GM12878 (cell line): ENCODE data around the gene ANKRD13B. TPM values are rescaled to one million over a fixed set of nuclear protein-coding genes. Genes with fewer than 3 reads are reported as not detected.

Source experiments
- IKZF1 ChIP-seq: fragments of 450-650 bp; conservative IDR thresholded peaks from 2 replicates; pipeline ENCODE4 v1.6.1; 2017; ENCODE audit warnings: antibody characterized with exemption, mild to moderate bottlenecking
- JUNB ChIP-seq: IDR thresholded peaks from 2 replicates; pipeline ENCODE4 v1.6.1; 2016; ENCODE audit warnings: antibody characterized with exemption, mild to moderate bottlenecking
- LARP7 ChIP-seq: fragments of 450-650 bp; IDR thresholded peaks from 2 replicates; pipeline ENCODE4 v1.6.1; 2017; ENCODE audit warnings: mild to moderate bottlenecking
- MTA2 ChIP-seq: fragments of 450-650 bp; IDR thresholded peaks from 2 replicates; pipeline ENCODE4 v1.6.1; 2016; ENCODE audit warnings: low read depth, mild to moderate bottlenecking, moderate library complexity
- RAD21 ChIP-seq: IDR thresholded peaks from 2 replicates; pipeline ENCODE4 v1.6.1; 2011; ENCODE audit warnings: mild to moderate bottlenecking, low read depth, low read length, moderate library complexity; ENCODE audit not compliant: insufficient read depth
- SIN3A ChIP-seq: IDR thresholded peaks from 2 replicates; pipeline ENCODE4 v1.6.1; 2012; ENCODE audit warnings: low read depth, low read length, improper control_type of control experiment
- SIX5 ChIP-seq: IDR thresholded peaks from 2 replicates; pipeline ENCODE4 v1.6.1; 2011; ENCODE audit warnings: mild to moderate bottlenecking, low read depth, low read length, moderate library complexity; ENCODE audit not compliant: severe bottlenecking
- SMARCA5 ChIP-seq: fragments of 450-650 bp; IDR thresholded peaks from 2 replicates; pipeline ENCODE4 v1.6.1; 2017; ENCODE audit warnings: mild to moderate bottlenecking
- SUPT20H ChIP-seq: IDR thresholded peaks from 2 replicates; pipeline ENCODE4 v1.6.1; 2011; ENCODE audit warnings: low read depth, mild to moderate bottlenecking, low read length, moderate library complexity, borderline replicate concordance; ENCODE audit not compliant: control insufficient read depth
- TARDBP ChIP-seq: IDR thresholded peaks from 2 replicates; pipeline ENCODE4 v1.6.1; 2016; ENCODE audit warnings: borderline replicate concordance
- ZNF384 ChIP-seq: IDR thresholded peaks from 2 replicates; pipeline ENCODE4 v1.6.1; 2012; ENCODE audit warnings: low read depth, mild to moderate bottlenecking, low read length, improper control_type of control experiment, borderline replicate concordance
- polyA plus RNA-seq, 11 experiments: library from polyadenylated mRNA; depleted of rRNA in 4 of 11; unstranded in 6 of 11; stranded (reverse) in 5 of 11; fragments of >200 nt; fragmentation: Nextera tagmentation in 4 of 11; fragmentation: Illumina TruSeq in 1 of 11; extraction: Ambion mirVana in 4 of 11; extraction: Trizol in 1 of 11; gene quantifications; 1 replicate in 1 of 11; 2 replicates in 10 of 11; pipeline versions ENCODE4 v1.2.1 to v1.2.3, GENCODE V29; 2011 to 2016; ENCODE audit warnings: inconsistent platforms in 2 of 11, missing spikeins in 2 of 11, low read depth in 1 of 11
- total RNA-seq, 4 experiments: library from RNA; depleted of rRNA in 3 of 4; stranded (reverse); fragments of >200 nt in 3 of 4; fragmentation: Illumina TruSeq in 1 of 4; extraction: Trizol in 1 of 4; gene quantifications; 2 replicates each; pipeline versions ENCODE4 v1.2.1 to v1.2.3, GENCODE V29; 2013 to 2021
- TF ChIP-seq, protein P1 (sequence below): fragments of 450-650 bp; conservative IDR thresholded peaks from 2 replicates; pipeline ENCODE4 v1.6.1; 2017; ENCODE audit warnings: mild to moderate bottlenecking, moderate library complexity
- TF ChIP-seq, protein P2 (sequence below): IDR thresholded peaks from 2 replicates; pipeline ENCODE4 v1.6.1; 2012; ENCODE audit warnings: mild to moderate bottlenecking, low read depth, low read length
- TF ChIP-seq, protein P3 (sequence below): fragments of 450-650 bp; formaldehyde crosslinking; IDR thresholded peaks from 2 replicates; pipeline ENCODE4 v1.4.0; 2020; ENCODE audit warnings: mild to moderate bottlenecking, moderate library complexity
- TF ChIP-seq, protein P4 (sequence below): fragments of 450-650 bp; IDR thresholded peaks from 2 replicates; pipeline ENCODE4 v1.6.1; 2016; ENCODE audit warnings: mild to moderate bottlenecking, moderate library complexity, borderline replicate concordance

Gene ANKRD13B
- total and polyA plus RNA-seq, 10 of the 15 experiments (the other 5 are each of a cell fraction or from before 2014, with no cell fraction given): 0.18 to 15.0 (median 2.8) TPM

- TF ChIP-seq, protein P1, sequence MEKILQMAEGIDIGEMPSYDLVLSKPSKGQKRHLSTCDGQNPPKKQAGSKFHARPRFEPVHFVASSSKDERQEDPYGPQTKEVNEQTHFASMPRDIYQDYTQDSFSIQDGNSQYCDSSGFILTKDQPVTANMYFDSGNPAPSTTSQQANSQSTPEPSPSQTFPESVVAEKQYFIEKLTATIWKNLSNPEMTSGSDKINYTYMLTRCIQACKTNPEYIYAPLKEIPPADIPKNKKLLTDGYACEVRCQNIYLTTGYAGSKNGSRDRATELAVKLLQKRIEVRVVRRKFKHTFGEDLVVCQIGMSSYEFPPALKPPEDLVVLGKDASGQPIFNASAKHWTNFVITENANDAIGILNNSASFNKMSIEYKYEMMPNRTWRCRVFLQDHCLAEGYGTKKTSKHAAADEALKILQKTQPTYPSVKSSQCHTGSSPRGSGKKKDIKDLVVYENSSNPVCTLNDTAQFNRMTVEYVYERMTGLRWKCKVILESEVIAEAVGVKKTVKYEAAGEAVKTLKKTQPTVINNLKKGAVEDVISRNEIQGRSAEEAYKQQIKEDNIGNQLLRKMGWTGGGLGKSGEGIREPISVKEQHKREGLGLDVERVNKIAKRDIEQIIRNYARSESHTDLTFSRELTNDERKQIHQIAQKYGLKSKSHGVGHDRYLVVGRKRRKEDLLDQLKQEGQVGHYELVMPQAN: no peak
- 0 out of 2 replicates have a peak, but pooled peaks have one; percentile 45 for TF ChIP-seq LARP7
- TF ChIP-seq, protein P2, sequence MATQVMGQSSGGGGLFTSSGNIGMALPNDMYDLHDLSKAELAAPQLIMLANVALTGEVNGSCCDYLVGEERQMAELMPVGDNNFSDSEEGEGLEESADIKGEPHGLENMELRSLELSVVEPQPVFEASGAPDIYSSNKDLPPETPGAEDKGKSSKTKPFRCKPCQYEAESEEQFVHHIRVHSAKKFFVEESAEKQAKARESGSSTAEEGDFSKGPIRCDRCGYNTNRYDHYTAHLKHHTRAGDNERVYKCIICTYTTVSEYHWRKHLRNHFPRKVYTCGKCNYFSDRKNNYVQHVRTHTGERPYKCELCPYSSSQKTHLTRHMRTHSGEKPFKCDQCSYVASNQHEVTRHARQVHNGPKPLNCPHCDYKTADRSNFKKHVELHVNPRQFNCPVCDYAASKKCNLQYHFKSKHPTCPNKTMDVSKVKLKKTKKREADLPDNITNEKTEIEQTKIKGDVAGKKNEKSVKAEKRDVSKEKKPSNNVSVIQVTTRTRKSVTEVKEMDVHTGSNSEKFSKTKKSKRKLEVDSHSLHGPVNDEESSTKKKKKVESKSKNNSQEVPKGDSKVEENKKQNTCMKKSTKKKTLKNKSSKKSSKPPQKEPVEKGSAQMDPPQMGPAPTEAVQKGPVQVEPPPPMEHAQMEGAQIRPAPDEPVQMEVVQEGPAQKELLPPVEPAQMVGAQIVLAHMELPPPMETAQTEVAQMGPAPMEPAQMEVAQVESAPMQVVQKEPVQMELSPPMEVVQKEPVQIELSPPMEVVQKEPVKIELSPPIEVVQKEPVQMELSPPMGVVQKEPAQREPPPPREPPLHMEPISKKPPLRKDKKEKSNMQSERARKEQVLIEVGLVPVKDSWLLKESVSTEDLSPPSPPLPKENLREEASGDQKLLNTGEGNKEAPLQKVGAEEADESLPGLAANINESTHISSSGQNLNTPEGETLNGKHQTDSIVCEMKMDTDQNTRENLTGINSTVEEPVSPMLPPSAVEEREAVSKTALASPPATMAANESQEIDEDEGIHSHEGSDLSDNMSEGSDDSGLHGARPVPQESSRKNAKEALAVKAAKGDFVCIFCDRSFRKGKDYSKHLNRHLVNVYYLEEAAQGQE: peak; percentile 66
- TF ChIP-seq TARDBP: no peak
- TF ChIP-seq ZNF384: no peak
- TF ChIP-seq, protein P3, sequence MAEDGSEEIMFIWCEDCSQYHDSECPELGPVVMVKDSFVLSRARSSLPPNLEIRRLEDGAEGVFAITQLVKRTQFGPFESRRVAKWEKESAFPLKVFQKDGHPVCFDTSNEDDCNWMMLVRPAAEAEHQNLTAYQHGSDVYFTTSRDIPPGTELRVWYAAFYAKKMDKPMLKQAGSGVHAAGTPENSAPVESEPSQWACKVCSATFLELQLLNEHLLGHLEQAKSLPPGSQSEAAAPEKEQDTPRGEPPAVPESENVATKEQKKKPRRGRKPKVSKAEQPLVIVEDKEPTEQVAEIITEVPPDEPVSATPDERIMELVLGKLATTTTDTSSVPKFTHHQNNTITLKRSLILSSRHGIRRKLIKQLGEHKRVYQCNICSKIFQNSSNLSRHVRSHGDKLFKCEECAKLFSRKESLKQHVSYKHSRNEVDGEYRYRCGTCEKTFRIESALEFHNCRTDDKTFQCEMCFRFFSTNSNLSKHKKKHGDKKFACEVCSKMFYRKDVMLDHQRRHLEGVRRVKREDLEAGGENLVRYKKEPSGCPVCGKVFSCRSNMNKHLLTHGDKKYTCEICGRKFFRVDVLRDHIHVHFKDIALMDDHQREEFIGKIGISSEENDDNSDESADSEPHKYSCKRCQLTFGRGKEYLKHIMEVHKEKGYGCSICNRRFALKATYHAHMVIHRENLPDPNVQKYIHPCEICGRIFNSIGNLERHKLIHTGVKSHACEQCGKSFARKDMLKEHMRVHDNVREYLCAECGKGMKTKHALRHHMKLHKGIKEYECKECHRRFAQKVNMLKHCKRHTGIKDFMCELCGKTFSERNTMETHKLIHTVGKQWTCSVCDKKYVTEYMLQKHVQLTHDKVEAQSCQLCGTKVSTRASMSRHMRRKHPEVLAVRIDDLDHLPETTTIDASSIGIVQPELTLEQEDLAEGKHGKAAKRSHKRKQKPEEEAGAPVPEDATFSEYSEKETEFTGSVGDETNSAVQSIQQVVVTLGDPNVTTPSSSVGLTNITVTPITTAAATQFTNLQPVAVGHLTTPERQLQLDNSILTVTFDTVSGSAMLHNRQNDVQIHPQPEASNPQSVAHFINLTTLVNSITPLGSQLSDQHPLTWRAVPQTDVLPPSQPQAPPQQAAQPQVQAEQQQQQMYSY (CRISPR knock-in tag): no peak
- TF ChIP-seq SMARCA5: peak; percentile 79; the same call in 1 of the 2 replicates
- peak; percentile 65; the same call in 1 of the 2 replicates for TF ChIP-seq SIN3A
- TF ChIP-seq SIX5: no peak
- peak; percentile 62 for TF ChIP-seq IKZF1
- TF ChIP-seq RAD21: peak; percentile 52
- no peak for TF ChIP-seq SUPT20H
- no peak for TF ChIP-seq MTA2
- no peak for TF ChIP-seq JUNB
- TF ChIP-seq, protein P4, sequence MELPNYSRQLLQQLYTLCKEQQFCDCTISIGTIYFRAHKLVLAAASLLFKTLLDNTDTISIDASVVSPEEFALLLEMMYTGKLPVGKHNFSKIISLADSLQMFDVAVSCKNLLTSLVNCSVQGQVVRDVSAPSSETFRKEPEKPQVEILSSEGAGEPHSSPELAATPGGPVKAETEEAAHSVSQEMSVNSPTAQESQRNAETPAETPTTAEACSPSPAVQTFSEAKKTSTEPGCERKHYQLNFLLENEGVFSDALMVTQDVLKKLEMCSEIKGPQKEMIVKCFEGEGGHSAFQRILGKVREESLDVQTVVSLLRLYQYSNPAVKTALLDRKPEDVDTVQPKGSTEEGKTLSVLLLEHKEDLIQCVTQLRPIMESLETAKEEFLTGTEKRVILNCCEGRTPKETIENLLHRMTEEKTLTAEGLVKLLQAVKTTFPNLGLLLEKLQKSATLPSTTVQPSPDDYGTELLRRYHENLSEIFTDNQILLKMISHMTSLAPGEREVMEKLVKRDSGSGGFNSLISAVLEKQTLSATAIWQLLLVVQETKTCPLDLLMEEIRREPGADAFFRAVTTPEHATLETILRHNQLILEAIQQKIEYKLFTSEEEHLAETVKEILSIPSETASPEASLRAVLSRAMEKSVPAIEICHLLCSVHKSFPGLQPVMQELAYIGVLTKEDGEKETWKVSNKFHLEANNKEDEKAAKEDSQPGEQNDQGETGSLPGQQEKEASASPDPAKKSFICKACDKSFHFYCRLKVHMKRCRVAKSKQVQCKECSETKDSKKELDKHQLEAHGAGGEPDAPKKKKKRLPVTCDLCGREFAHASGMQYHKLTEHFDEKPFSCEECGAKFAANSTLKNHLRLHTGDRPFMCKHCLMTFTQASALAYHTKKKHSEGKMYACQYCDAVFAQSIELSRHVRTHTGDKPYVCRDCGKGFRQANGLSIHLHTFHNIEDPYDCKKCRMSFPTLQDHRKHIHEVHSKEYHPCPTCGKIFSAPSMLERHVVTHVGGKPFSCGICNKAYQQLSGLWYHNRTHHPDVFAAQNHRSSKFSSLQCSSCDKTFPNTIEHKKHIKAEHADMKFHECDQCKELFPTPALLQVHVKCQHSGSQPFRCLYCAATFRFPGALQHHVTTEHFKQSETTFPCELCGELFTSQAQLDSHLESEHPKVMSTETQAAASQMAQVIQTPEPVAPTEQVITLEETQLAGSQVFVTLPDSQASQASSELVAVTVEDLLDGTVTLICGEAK: no peak
Measured at GRCh38 chr17:29613352-29613837, 20.5 kb downstream of the ANKRD13B start (continued).
